Central memory CD8-positive, alpha-beta T cell (primary cell): ENCODE measurements around the gene ANKRD13A.
"Not testable (repeated sequence)": the region's sequence is repeated elsewhere in the genome, so short reads cannot be mapped to it uniquely, and the experiment has no call there.

ENCODE experiments used
- ATAC-seq: fragments of 150-1000 bp; cut with Tn5 transposase; replicated peaks from 2 replicates; pipeline ENCODE4 v1.10.0; 2022; ENCODE audit warnings: mild to moderate bottlenecking, moderate FRiP score, moderate number of reproducible peaks; ENCODE audit not compliant: poor library complexity, severe bottlenecking; ENCODE audit errors: extremely low read depth
- DNase-seq, 2 donors: peaks; one replicate each; pipeline ENCODE4 v3.0.0; 2021; ENCODE audit warnings: low spot score in 2 of 2
- H3K27ac Mint-ChIP-seq: one replicate; pipeline ENCODE4 v1.8.0; 2022; ENCODE audit warnings: low read depth, mild to moderate bottlenecking, moderate library complexity, mixed read lengths
- H3K27me3 Mint-ChIP-seq: one replicate; pipeline ENCODE4 v1.8.0; 2022; ENCODE audit warnings: mixed read lengths
- H3K36me3 Mint-ChIP-seq: one replicate; pipeline ENCODE4 v1.8.0; 2022; ENCODE audit warnings: mild to moderate bottlenecking, moderate library complexity, mixed read lengths; ENCODE audit not compliant: insufficient read depth
- H3K4me1 Mint-ChIP-seq: one replicate; pipeline ENCODE4 v1.8.0; 2022; ENCODE audit warnings: mixed read lengths
- H3K4me3 Mint-ChIP-seq: one replicate; pipeline ENCODE4 v1.8.0; 2022; ENCODE audit warnings: mild to moderate bottlenecking, moderate library complexity, mixed read lengths
- H3K9me3 Mint-ChIP-seq: one replicate; pipeline ENCODE4 v1.8.0; 2022; ENCODE audit warnings: mixed read lengths

Gene ANKRD13A

DNA sequence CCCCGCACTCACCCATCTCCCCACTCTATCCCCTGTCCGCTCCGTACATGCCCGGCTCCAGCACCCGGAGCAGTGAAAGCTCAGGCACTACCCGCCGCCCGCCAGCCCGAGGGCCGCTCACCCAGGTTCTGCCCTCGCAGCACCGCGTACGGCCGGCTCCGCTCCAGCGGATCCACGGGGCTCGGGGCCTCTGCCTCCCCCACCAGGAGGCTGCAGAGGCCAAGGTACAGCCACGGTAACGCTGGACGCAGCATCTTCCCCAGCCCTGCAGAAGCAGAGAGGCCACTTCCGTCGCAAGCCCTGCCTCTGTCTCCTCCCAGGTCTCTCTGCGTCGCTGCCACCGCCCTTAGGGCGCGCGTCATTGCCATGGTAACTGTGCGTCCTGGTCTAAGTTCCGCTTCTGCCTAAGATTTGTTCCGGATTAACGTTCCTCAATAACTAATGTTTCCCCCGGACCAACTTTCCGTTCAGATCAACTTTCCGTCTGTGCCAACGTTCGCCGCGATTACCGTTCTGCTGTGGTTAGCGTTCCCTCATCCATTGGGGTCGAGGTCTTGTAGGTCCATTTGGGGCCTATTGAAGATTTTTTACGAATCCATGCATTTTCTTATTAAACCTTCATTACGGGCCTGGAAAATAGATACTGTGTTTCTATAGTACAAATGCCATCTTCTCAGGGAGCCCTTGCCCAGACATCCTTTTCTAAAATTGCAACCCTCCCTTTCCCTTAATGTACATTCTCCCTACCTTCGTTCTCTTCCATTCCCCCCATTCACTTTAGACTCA is 49.2 kb downstream of the ANKRD13A start, which contains the start of gene C12orf76:
Gene C12orf76, minus strand, starts transcription at position 281 of the 786 bp plus-strand sequence. Its CDS starts 27 bp downstream, at position 254.
- Mint-ChIP-seq H3K4me1 (peaks cover 13% of the 10 kb centered on the region), H3K4me3 (peak within 1 kb of the TSS; percentile 91), H3K9me3 (no peaks in the 10 kb centered on the region), H3K27ac (peak within 1 kb of the TSS; percentile 93), H3K27me3 (no peaks in the 10 kb centered on the region), H3K36me3 (peaks cover 13% of the 10 kb centered on the region)
- ATAC-seq (peak; percentile 100), DNase-seq (peak; percentile 79 to 85)

DNA sequence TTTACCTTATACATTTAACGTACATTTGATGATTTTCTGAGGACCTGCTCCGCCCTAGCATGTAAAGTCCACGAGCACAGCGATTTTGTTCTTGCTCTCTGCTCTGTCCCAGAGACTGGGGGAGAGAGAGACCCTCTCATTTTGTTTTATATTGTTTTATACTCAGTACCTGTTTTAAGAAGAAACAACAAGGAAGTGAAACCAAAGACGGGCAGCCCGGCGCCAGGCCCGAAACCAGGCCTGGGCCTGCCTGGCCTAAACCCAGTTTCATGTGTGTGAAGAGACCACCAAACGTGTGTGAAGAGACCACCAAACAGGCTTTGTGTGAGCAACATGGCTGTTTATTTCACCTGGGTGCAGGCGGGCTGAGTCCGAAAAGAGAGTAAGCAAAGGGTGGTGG is 49.8 kb downstream of the ANKRD13A start:
- not testable (repeated sequence) for DNase-seq, H3K9me3 Mint-ChIP-seq, ATAC-seq, H3K27me3 Mint-ChIP-seq
- Mint-ChIP-seq H3K4me3 (peak overlapping the region; percentile 91), H3K36me3 (peaks cover 12% of the 10 kb centered on the region), H3K4me1 (peaks cover 13% of the 10 kb centered on the region), H3K27ac (peak overlapping the region; percentile 93)

DNA sequence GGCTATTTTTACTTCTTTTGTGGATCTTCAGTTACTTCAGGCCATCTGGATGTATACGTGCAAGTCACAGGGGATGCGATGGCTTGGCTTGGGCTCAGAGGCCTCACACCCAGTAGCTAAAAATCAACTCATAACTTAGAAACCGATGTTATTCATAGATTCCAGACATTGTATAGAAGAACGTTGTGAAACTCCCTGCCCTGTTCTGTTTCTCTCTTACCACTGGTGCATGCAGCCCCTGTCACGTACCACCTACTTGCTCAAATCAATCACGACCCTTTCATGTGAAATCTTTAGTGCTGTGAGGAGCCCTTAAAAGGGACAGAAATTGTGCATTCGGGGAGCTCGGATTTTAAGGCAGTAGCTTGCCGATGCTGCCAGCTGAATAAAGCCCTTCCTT is 50.4 kb downstream of the ANKRD13A start:
- not testable (repeated sequence) for H3K9me3 Mint-ChIP-seq, H3K27me3 Mint-ChIP-seq, ATAC-seq, H3K36me3 Mint-ChIP-seq, H3K27ac Mint-ChIP-seq, H3K4me3 Mint-ChIP-seq, DNase-seq
- peaks cover 13% of the 10 kb centered on the region for H3K4me1 Mint-ChIP-seq

DNA sequence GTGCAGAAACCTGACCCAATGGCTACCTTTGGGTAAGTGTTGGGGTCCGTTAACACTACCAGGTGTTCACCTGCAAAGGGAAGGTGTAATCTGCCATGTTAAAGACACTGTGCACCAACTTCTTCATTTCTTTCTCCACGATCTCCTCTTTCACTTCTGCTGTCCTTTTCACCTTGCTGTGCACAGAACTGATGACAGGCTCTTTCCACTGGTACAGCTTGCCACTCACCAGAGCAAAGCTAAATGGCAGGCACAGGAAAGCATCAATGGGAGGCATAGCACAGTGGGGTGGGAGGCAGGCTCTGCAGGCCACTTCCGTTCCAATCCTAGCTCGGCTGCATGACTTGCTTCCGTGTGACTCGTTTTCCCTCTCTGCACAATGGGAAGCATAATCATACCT is 51.7 kb downstream of the ANKRD13A start:
- H3K9me3 Mint-ChIP-seq: no peaks in the 10 kb centered on the region
- no peak overlapping the region for H3K4me3 Mint-ChIP-seq
- no peak for ATAC-seq
- H3K36me3 Mint-ChIP-seq: peaks cover 8% of the 10 kb centered on the region
- peaks cover 6% of the 10 kb centered on the region for H3K27me3 Mint-ChIP-seq
- H3K4me1 Mint-ChIP-seq: peaks cover 13% of the 10 kb centered on the region
- H3K27ac Mint-ChIP-seq: no peak overlapping the region
- DNase-seq: no peak

DNA sequence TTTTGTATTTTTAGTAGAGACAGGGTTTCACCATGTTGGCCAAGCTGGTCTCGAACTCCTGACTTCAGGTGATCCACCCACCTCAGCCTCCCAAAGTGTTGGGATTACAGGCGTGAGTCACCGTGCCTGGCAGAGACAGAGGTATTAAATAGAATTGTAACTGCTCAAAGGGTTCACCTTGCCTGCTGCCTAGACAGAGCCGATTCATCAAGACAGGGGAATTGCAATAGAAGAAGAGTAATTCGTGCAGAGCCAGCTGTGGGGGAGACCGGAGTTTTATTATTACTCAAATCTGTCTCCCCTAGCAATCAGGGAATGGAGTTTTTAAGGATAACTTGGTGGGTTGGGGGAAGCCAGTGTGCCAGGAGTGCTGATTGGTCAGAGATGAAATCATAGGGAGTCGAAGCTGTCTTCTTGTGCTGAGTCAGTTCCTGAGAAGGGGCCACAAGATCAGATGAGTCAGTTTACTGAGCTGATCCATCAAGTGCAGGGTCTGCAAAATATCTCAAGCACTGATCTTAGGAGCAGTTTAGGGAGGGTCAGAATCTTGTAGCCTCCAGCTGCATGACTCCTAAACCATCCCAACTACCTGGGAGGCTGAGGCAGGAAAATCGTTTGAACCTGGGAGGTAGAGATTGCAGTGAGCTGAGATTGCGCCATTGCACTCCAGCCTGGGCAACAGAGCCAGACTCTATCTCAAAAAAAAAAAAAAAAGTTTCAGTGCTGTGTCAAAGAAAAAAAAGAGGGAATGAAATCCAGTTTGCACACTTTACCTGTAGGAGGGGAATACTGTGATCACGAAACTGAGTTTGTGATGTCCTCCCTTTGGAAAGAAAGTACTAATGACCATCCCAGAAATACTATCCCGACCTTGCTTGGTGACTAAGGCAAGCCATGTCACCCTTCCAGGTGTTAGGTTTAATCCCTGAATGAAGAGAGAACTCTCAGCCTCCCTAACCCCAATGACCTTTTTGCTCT is 56.4 kb downstream of the ANKRD13A start:
- DNase-seq, H3K36me3 Mint-ChIP-seq, H3K9me3 Mint-ChIP-seq, ATAC-seq, H3K4me3 Mint-ChIP-seq, H3K27me3 Mint-ChIP-seq, H3K4me1 Mint-ChIP-seq, H3K27ac Mint-ChIP-seq: not testable (repeated sequence)

DNA sequence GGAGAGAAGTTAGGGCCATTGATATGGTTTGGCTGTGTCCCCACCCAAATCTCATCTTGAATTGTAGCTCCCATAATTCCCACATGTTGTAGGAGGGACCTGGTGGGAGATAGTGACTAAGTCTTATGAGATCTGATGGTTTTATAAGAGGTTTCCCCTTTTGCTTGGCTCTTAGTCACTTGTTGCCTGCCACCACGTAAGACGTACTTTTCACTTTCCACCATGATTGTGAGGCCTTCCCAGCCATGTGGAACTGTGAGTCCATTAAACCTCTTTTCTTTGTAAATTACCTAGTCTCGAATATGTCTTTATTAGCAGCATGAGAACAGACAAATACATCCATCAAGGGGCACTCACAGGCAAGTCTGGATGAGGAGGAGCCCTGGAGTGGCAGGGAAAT is 57.4 kb downstream of the ANKRD13A start:
- H3K27me3 Mint-ChIP-seq, DNase-seq, H3K4me1 Mint-ChIP-seq, H3K4me3 Mint-ChIP-seq, H3K27ac Mint-ChIP-seq, H3K9me3 Mint-ChIP-seq, H3K36me3 Mint-ChIP-seq, ATAC-seq: not testable (repeated sequence)

DNA sequence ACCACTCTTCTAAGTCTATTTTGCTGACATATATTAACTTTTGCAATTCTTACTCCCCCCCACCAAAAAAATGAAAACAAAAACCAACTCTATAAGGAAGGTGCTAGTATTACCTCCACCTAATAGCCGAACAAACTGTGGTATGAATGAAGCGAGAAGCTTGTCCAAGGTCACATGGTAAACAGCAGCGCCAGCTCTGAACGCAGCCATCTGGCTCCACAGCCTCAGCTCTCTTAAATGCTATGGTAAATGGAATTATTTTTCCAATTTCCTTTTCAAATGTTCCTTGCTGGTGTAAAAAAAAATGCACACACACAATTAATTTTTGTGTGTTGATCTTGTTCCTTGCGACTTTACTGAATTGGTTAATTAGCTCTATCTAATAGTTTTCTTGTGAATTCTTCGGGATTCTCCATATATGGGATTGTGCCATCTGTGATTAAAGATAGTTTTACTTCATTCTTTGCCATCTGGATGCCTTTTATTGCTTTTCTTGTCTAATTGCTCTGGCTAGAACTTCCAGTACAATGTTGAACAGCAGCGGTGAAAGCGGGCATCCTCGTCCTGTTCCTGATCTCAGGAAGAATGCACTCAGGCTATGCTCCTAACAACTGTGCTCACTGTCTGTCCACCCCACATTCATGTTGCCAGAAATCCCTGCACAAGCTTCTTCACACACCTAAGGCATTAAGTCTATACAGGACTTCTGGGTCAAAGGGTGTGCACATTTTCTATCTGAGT is 59.8 kb downstream of the ANKRD13A start:
- Mint-ChIP-seq H3K9me3 (no peaks in the 10 kb centered on the region), H3K36me3 (peaks cover 2% of the 10 kb centered on the region), H3K4me1 (no peaks in the 10 kb centered on the region), H3K4me3 (no peak overlapping the region), H3K27me3 (peaks cover 7% of the 10 kb centered on the region), H3K27ac (no peak overlapping the region)
- ATAC-seq: no peak
- DNase-seq: no peak

DNA sequence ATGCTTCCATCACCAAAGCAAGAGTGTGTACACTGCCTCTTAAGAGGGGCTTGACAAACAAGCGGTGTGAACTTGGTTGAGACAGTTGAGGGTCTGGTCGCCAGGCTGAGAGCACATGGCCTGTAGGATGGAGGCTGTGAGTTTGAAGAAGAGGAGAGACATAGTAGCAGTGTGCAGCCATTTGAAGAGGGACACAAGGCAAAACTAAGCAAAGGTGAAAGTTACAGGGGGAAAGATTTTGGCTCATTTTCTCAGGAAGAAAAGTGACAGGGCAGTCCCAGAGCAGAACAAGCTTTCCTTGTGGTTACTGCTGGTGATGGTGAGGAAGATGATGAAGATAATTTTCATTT is 60.4 kb downstream of the ANKRD13A start:
- ATAC-seq (no peak), DNase-seq (no peak)
- H3K27ac Mint-ChIP-seq: no peak overlapping the region
- peaks cover 2% of the 10 kb centered on the region for H3K36me3 Mint-ChIP-seq
- H3K27me3 Mint-ChIP-seq: peaks cover 7% of the 10 kb centered on the region
- H3K9me3 Mint-ChIP-seq: no peaks in the 10 kb centered on the region
- no peak overlapping the region for H3K4me3 Mint-ChIP-seq
- H3K4me1 Mint-ChIP-seq: no peaks in the 10 kb centered on the region

DNA sequence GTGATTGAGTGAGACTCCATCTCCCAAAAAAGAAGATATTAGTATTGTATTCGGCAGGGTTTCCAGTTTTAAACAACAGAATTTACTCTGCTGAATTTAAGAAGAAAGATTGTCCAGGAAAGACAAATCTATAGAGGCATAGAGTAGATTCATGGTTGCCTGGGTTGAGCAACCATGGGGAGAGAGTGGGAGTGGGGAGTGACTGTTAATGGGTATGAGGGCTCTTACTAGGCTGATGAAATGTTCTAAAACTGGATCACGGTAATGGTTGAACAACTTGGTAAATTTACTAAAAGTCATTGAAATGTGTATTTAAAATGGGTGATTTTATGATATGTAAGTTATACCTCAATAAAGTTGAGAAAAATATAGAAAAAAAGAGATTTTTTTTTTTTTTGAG is 63.0 kb downstream of the ANKRD13A start:
- Mint-ChIP-seq H3K36me3 (peaks cover 2% of the 10 kb centered on the region), H3K27me3 (peaks cover 12% of the 10 kb centered on the region), H3K4me1 (no peaks in the 10 kb centered on the region), H3K9me3 (no peaks in the 10 kb centered on the region), H3K4me3 (no peak overlapping the region), H3K27ac (no peak overlapping the region)
- no peak for DNase-seq
- no peak for ATAC-seq

DNA sequence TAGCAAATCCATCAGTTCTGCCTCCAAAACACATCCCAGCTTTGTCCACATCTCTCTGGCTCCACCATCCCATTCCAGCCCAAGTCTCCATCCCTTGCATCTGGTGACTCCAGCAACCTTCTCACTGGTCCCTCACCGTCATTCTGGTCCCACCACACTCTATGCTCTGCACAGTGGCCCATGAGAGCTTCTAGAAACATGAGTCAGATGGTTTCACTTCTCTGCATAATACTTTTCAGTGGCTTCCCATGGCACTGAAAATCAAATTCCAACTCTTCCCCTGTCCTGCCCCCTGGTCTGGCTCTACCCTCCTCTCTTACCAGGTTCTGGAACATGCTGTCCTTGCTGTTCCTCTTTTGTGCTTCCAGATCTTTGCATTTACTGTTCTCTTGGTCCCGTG is 66.3 kb downstream of the ANKRD13A start:
- peaks cover 12% of the 10 kb centered on the region for H3K27me3 Mint-ChIP-seq
- H3K4me3 Mint-ChIP-seq: no peak overlapping the region
- DNase-seq (no peak), ATAC-seq (no peak)
- no peaks in the 10 kb centered on the region for H3K4me1 Mint-ChIP-seq
- H3K36me3 Mint-ChIP-seq: no peaks in the 10 kb centered on the region
- no peak overlapping the region for H3K27ac Mint-ChIP-seq
- no peaks in the 10 kb centered on the region for H3K9me3 Mint-ChIP-seq

DNA sequence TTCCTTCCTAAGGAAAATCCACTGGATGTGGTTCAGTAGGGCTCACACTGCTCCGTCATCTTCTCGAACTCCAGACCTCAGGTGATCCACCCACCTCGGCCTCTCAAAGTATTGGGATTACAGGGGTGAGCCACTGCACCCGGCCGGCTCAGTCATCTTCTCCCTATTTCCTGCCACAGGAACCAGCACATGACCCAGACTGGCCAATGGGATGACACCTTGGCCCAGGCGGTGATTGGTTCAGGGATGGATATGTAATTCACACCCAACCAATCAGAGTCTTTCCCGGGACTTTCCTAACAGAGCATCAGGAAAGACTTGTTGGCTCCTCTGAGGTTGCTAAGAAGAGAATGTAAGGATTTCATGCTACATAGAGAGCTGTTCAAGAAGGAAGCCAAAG is 68.3 kb downstream of the ANKRD13A start:
- ATAC-seq (no peak), DNase-seq (no peak)
- Mint-ChIP-seq H3K4me1 (no peaks in the 10 kb centered on the region), H3K27me3 (peaks cover 17% of the 10 kb centered on the region), H3K9me3 (no peaks in the 10 kb centered on the region), H3K36me3 (no peaks in the 10 kb centered on the region), H3K4me3 (no peak overlapping the region), H3K27ac (no peak overlapping the region)

DNA sequence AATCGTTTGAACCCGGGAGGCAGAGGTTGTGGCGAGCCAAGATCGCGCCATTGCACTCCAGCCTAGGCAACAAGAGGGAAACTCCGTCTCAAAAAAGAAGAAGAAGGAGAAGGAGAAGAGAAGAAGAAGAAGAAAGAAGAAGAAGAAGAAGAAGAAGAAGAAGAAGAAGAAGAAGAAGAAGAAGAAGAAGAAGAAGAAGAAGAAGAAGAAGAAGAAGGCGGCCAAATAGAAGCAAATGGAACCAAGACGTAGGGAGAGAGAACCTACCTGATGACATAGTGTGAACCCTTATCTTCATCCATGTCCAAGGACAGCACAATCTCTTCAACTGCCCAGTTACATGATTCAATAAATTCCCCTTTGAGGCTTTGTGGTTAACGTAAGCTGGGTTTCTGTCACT is 68.9 kb downstream of the ANKRD13A start:
- not testable (repeated sequence) for H3K4me3 Mint-ChIP-seq, H3K36me3 Mint-ChIP-seq, H3K4me1 Mint-ChIP-seq, ATAC-seq, H3K27ac Mint-ChIP-seq, H3K9me3 Mint-ChIP-seq, DNase-seq
- peaks cover 21% of the 10 kb centered on the region for H3K27me3 Mint-ChIP-seq
